Measurements from ENCODE around the gene INO80.

DNA sequence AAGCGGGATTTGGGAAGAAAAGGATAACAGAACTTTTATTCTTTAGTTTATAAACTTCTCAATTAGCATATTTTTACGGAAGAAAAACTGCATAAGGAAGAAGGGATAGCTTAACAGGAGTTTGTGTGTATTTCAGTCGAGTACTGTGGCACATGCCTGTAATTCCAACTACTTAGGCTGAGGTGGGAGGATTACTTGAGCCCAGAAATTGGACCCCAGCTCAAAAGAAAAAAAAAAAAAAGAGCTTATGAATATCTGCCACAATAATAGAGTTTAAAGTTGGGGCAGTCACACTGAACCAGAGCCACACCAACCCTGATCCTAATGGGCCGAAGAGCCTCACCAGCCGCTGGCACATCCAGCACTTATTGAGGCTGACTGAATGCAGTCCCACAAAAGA lies 131.7 kb downstream of the INO80 start:
- TF ChIP-seq, protein P1, sequence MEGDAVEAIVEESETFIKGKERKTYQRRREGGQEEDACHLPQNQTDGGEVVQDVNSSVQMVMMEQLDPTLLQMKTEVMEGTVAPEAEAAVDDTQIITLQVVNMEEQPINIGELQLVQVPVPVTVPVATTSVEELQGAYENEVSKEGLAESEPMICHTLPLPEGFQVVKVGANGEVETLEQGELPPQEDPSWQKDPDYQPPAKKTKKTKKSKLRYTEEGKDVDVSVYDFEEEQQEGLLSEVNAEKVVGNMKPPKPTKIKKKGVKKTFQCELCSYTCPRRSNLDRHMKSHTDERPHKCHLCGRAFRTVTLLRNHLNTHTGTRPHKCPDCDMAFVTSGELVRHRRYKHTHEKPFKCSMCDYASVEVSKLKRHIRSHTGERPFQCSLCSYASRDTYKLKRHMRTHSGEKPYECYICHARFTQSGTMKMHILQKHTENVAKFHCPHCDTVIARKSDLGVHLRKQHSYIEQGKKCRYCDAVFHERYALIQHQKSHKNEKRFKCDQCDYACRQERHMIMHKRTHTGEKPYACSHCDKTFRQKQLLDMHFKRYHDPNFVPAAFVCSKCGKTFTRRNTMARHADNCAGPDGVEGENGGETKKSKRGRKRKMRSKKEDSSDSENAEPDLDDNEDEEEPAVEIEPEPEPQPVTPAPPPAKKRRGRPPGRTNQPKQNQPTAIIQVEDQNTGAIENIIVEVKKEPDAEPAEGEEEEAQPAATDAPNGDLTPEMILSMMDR (IDR thresholded peaks at IDR 0.05) = no peak
- TF ChIP-seq POLR2A (IDR thresholded peaks at IDR 0.05) = no peak
